Measurements from ENCODE around the gene TRMT2A.

The TRMT2A gene

GRCh38 chr22:20117633-20118299 is 740 bp upstream of the TRMT2A start:
- no peak for DNase-seq

DNA sequence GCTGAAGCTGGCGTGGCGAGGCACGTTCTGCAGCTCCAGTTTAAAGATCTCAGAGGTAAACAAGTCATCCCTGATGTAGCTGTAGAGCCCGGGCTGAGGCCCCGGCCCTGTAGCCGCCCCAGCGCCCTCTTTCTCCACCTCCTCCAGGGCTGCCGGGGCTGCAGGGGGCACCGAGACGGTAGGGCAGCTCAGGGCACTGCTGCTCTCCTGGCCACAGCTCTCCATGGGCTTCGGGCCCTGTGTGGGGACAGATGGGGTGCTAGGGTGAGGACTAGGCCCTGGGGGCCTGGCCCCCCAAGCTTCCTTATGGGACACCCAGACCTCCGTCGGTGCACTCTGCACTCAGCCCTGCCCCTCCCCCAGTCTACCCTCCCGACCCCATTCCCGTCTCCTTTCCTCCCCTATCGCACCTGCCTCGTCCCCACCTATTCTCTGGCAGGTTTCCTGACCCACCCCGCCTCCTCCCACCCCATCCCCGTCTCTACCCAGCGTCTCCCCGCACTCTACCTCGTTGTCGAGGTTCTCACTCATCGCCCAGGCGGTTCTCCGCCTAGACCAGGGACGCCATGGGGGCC is 563 bp downstream of the TRMT2A start:
- no peak for DNase-seq

DNA sequence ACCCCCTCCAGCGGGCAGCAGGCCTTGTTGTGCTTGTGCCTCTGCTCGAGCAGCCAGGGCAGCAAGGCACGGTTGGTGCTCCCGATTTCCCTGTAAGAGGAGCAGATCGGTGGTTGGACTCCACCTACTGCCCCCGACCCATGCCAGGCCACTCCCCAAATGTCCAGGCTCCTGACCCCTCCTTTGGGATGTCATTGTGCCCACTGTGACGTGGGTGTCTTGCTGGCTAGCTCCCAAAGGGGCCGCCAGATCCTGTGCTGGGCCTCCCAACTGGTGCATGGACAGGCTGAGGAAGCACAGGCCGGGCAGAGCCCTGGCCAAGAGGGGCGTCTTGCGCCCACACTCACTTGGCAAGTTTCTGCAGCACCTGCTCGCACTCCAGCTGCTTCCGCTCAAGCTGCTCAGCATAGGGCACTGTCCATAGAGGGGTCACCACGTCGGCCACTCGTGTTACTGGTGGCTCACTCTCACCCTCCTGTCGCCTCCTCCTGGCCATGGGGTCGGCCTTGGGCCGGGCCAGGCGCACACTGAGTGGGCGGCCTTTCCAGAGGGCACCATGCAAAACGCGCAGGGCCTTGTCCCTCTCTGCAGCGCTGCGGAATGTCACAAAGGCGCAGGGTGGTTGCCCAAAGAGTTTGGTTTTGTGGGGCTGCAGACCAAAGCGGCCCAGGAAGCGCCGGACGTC is 1.2 kb downstream of the TRMT2A start, which contains the start of gene RANBP1:
TSS of gene RANBP1 (plus strand) at position 414 of the 685 bp plus-strand sequence. CDS start at position 495, 81 bp downstream.
- DNase-seq, result no peak

DNA sequence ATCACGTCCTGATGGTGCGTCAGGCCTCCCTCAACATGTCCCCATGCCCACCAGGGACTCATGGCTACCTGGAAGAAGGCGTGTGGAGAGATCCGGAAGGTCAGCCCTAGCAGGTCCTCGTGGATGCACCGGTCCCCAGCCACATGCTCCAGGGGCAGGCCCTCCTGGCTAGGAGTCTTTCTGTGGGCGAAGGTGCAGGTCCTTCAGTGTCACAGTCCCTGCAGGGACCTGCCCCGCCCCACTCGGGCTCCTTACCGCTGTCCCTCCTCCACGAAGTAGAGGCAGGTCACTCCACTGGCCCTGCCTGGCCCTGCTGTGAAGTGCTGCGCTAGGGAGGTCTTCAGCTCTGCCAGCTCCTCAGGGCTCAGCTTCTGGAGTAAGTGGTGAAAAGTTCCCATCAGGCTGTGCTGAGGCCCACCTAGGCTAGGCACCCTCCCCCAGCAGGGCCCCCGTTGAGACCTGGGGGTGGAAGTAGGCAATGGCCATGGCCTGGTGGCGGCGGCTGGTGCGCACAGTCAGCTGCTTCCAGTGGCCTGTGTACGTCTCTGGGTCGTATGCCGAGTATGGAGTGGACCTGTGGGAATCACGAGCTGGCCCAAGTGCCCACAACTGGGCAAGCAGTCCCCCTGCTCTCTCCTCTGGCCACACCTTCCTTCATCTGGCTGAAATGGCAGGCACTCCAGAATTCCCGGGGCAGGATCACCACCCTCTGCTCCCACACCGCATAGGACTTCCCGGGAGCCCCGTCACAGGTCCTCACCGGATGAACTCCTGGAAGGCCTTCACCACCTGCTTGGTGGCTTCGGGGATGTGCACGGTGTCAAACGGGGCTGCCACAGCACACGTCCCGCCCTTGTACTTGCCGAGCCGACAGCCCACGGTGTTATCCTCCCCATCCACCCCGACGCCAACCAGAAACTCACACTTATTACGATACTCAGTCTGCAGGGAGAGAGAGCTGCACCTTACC is 2.2 kb downstream of the TRMT2A start:
- DNase-seq, result no peak

- no peak for DNase-seq
These were observed 3.3 kb downstream of the TRMT2A start for GRCh38 chr22:20113551-20114310.

DNA sequence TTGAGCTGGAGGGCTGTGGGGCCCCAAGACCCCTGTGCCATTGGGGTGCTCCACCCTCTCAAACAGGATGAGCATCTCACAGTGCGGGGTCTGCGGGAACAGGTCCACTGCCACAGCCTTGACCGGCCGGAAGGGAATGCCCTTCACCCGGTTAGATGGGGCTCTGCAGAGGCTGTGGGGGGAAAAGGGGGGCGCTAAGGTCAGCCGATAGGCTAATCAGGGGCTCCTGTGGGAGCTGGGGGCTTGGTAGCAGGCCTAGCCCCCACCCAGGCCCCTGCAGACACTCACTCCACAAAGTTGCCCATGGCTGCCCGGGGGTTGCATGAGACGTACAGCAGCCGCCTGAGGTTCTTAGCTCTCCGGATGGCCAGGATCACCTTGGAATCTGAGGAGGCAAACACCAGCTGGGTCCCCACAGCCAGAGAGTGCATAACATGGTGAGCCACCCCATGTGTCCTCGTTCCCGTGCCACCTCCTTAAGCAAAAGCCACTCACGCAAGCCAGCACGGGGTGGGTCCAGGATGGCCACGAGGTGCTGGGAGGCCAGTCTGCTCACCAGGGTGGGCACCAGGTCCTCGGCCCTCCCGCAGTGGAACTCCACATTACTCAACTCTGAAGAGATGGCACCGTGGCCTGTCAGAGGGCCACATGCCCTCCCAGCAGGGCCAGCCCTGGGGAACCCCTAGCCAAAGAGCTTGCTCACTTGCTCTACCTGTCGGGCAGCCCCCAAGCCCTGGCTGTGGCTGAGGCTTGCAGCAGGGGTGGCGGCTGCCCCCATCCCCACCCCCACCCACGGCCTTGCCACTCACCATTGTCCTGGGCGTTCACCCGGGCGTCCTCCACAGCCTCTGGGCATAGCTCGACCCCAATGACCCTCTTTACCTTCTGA is 4.2 kb downstream of the TRMT2A start:
- DNase-seq, result no peak

DNA sequence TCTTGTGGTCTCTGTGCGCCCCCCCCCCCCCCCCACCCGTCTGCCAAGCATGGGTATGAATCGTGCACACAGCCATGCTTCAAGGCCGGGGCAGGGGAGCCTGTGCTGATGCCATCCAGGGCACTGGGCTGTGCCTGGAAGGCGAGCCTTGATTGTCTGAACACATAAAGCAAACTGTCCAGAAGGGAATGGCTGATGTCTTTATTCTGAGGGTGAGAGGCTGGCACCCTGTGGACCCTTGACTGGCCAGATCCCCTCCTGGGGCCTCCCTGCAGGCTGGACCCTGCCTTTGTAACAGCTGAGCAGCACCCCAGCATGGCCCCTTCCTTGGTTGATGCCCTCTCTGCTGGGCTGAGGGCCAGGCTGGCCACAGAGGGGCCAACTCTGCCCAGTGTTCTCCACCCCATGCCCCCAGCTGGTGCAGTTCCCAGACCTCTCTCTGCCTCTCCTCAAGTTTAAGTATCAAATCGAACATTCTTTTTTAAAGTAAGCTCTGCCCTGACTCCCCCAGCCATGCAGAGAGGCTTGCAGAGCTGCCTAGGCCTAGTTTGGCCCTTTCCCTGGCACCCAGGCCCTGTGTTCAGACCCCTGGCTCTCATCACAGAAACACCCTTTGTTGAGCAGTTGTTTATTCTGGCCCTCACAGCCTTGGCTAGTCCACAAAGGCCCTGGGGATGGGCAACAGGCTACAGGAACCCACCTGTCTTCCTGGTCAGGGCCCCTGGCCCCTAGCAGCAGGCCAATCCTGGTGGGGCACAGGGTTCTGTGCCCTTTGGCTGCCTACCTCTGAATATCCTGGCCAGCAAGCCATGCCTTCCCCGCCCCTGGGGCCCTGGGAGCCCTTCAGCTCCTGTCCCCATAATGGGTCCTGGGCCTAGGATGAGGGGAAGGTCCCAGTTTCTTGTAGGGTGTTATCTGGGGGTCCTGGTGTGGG is 5.1 kb downstream of the TRMT2A start:
- no peak for DNase-seq

DNA sequence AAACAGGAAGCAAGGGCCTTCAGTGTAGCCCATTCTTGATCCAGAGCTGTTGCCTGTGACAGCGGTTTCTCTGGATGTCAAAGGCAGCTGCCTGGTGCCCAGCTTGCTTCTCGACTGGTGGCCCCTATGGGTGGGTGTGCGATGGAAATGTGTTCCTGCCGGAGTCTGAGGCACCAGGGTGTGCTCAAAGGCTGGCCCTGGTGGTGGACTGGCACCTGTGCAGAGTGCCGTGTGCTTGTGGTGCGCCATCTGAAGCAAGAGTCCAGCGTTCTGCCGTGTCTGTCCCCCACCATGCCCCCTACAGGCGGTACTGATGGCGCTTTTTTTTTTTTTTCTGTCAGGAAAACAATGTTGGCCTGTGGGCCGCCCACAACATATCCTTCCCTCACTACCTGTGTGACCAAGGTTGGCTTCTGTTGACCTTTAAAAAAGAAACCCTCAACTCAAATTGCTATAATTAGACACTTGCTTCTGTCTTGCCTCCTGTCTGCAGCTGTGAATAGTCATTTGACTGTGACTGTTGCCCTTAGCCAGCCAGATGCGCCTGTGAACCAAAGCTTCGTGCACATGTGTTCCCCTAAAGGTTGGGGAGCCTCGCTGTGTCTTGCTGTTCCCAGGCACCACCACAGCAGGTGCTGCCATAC is 5.9 kb downstream of the TRMT2A start:
- peak; percentile 86 for DNase-seq

- no peak for DNase-seq
These were observed 6.6 kb downstream of the TRMT2A start for GRCh38 chr22:20110359-20110985.

- no peak for DNase-seq
These were observed 7.3 kb downstream of the TRMT2A start for GRCh38 chr22:20109411-20110358.

- DNase-seq, result no peak
These were observed 8.2 kb downstream of the TRMT2A start for GRCh38 chr22:20108757-20109230.

- DNase-seq, result no peak
These were observed 8.9 kb downstream of the TRMT2A start for GRCh38 chr22:20107951-20108756.

DNA sequence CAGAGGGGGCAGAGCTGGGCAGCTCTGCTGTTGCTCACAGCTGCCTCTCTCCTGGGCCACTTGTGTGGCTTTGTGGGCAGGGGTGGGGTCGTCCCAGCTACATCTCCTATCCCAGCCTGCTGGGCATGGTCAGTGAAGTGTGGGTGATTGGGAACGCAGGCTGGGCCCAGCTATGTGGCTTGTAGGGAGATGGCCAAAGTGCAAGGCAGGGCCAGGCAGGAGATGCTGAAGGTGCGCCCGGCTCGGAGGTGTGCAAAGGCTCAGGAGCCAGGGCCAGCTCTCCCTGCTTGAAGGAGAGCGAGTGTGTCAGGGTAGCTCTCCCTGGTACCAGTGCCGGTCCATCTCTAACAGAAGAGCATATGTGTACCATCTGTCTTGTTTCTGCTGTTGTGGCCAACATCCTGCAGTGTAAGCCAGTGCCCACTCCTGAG is 9.5 kb downstream of the TRMT2A start:
- DNase-seq, result no peak

DNA sequence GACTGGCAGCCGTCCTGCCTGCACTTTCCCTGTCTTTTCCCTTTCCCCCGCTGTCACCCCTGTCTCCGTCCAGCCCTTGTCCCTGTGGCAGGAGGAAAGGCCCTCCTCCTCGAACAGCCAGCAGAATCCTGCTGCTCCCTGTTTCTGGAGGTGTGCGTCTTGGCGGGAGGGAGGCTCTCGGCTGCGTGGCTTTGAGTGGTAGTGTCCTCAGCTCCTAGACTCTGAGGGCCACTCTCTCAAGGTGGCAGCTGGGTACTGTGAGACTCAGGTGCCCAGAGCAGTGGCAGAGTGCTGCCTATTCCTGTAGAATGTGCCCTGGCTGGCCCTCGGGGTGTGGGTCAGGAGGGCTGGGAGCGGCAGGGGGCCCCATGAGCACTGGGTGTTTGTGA is 10.2 kb downstream of the TRMT2A start:
- DNase-seq, result no peak

GRCh38 chr22:20106205-20106848 is 10.7 kb downstream of the TRMT2A start:
- no peak for DNase-seq

Data from 8988T (cell line).